Renal cortex interstitium (tissue), 11 donors: ENCODE data around the gene GRIN2A. TPM values are rescaled to one million over a fixed set of nuclear protein-coding genes. Genes with fewer than 3 reads are reported as not detected.

Source experiments
- DNase-seq, 11 donors: peaks; one replicate each; pipeline ENCODE4 v3.0.0-alpha.2; 2013; ENCODE audit warnings: low read depth in 9 of 11, low spot score in 4 of 11; ENCODE audit errors: extremely low read depth in 1 of 11
- polyA plus RNA-seq, 3 donors: library from polyadenylated mRNA; unstranded; fragments of 120-200 nt; gene quantifications; one replicate each; pipeline ENCODE4 v1.2.1, GENCODE V29; 2013; ENCODE audit not compliant: insufficient read length in 3 of 3

Gene GRIN2A
- polyA plus RNA-seq, 3 donors = 5.8 to 6.6 (median 6.5) TPM

DNA sequence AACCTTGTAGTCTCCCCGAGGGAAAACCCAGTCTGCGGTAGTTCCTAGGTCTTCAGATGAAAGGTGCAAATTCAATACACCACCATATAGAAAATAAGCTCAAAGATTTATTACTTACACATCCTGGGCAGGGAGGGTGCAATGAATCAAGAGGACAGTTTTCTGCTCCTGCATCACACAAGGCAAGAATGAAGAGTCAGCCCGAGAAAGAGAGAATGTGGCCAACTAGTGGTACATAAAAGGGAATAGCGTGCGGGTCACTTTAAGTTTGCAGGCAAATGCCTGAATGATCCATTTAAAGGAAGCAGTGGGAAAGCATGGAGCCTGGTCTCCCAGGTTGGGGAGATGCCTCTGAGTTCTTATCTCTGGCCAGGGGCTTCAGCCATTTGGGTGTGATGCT is 403.4 kb downstream of the GRIN2A start:
- no peak for DNase-seq

DNA sequence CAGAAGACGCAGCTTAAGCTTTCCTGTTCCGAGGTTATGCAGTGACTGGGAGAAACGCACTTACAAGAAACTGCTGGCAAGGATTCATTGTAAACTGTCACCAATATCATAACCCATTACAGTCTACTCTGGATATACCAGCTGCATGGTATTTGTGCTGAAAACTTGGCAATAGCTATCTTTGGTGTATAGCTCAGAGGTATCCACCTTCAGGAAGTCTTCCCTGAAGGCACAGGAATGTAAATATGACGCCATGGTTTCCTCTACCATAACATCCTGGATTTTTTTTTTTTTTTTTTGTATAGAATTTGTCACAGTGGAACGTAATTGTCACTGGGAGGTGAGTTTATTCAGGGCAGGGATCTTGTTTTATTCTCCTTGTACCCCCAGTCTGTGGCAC is 406.2 kb downstream of the GRIN2A start:
- no peak for DNase-seq

GRCh38 chr16:9773289-9773688 is 408.9 kb downstream of the GRIN2A start:
- DNase-seq = no peak

GRCh38 chr16:9772526-9773225 is 409.6 kb downstream of the GRIN2A start:
- DNase-seq = no peak

DNA sequence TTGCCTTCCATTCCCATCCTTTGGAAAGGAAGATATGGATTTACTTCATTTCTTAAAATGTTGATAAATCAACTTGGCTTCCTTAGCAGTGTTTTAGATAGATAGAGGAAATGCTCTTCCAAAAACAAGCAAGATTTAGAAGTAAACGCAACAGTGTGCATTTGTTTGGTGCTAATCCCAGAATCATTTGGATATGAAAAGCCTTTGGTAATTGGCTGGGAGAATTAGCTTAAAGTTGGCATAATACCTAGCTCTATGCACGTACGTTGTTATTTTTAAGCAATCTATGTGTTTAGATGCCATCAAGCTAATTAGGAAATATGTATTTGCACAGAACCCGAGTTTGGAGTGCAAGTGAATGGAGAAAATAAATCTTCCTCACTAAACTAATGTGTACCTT is 415.3 kb downstream of the GRIN2A start:
- no peak for DNase-seq

DNA sequence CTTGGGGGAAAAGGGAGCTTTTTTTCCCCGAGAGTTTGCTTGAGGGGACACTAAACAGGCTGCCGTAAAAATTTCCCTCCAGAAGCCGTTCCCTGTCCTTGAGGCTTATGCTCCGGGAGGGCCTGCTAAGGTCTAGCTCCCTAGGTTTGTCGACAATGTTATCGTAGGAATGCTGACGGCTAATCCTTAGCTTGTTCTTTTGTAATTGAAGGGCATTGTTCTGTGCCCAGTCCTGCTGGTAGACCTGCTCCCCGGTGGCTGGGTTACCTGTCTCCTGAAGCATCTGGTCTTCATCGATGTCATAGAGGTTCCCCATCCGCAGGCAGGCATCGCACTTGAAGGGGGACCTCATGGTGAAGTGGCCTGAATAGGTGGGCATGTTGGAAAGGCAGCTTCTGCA is 418.7 kb downstream of the GRIN2A start:
- no peak for DNase-seq

DNA sequence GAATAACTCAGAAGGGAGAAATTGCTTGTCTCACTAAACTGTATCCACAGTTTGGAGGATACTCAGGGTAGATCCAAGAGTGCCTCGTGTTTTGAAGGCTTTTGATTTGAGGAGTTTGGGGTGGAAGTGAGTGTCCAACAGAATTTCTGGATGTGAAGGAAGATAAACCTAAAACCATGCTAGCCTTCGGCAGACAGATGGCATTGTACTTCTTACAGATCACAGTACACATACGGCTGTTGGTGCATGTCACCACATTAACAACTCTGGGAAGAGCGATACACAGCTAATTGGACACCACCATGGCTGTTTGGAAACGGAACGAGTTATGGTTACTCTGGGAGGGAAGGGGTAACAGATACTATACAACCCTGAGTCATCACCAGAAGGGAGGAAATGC is 420.4 kb downstream of the GRIN2A start:
- DNase-seq = no peak

- no peak for DNase-seq
Measured at GRCh38 chr16:9757687-9758086, 424.5 kb downstream of the GRIN2A start.

DNA sequence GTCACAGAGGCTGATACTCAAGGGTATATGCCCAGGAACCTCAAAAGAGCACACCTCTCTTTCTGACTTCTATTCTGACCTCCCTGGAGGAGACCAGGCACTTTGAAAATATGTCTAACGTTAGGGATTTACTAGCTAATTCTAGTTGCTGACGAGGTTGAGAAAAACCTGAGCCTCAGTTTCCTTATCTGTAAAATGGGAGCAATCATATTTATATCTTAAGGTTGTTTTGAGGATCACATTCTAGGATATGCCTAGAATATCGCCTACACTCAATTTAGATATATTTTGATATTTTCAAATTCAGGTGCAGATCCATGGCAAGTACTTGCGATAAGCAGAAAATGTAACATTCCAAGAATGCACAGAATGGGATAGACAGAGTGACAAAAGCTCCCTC is 425.8 kb downstream of the GRIN2A start:
- no peak for DNase-seq

DNA sequence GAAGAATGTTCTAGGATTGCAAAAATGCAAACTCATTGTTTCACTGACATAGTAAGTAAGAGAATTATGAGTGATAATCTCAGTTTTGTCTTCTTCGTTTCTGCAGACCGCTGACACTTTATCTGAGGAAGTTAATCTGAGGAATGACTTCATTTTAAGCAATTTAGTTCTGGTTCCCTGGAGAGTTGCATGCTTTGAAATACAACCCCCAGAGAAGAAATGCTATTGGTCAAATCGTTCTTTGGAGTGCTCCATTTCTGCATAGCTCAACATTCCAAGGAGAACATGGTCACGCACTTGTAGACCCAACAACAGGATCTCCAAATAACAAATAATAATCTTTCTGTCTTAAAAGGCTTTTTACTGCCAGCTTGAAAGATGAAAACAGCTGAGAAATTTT is 427.1 kb downstream of the GRIN2A start:
- DNase-seq = peak in 5 of 11 donors; percentile 12 to 45 (median 24)

GRCh38 chr16:9741776-9742175 is 440.5 kb downstream of the GRIN2A start:
- no peak for DNase-seq

- no peak for DNase-seq
Measured at GRCh38 chr16:9739301-9739700, 442.9 kb downstream of the GRIN2A start.

DNA sequence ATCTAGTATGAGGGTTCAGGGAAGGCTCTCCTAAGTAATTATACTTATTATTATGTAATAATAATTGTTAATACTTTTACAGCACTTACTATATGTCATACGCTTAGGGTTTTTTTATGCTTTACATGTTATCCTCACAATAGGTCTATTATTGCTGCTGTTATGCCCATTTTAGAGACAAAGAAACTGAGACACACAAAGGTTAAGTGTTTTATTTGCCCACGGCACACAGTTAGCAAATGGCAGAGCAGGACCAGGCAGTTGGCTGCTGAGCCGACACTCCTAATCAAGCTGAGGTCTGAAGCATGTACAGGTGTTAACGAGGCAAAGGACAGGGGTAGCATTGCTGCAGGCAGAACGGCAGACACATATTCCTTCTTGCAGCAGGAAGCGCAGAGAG is 443.5 kb downstream of the GRIN2A start:
- no peak for DNase-seq

DNA sequence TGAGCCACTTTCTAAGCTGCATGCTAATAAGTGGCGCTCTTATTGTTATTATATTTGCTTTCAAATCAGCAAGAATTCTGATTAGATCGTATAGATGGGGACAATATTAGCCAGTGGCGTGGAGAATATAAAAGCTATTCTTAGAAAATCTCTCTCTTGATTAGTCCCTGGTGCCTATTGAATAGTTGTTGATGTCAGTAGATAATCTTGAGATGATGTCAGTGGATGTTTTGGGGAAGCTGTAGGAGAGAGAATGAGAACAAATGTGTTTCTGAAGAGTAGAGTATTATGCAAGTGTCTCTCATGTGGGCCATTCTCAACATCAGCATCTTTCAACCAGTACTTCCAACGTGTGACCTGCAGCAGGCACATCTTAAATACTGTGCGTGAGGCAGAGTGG is 445.7 kb downstream of the GRIN2A start:
- DNase-seq = no peak

GRCh38 chr16:9723136-9723535 is 459.1 kb downstream of the GRIN2A start:
- DNase-seq = no peak

- no peak for DNase-seq
Measured at GRCh38 chr16:9713907-9714306, 468.3 kb downstream of the GRIN2A start.

DNA sequence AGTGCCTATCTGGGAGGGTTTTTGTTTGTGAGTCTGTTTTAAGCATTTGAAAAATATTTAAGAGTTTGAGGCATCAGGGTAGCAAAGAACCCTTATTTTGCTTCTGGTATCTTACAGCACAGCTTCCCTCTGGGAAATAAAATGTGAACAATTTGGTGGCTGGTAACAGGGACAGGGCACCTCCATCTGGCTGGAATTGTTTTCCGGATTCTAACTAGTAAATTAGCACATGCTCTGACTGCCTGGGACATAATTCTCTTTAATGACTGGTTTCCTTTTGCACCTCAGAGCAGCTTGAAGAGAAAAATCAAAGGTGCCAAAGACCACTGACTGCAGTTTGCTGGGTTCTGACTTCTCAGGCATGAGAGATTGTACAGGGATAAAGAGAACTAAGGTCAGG is 469.1 kb downstream of the GRIN2A start:
- peak in 1 of 11 donors; percentile 6 for DNase-seq

DNA sequence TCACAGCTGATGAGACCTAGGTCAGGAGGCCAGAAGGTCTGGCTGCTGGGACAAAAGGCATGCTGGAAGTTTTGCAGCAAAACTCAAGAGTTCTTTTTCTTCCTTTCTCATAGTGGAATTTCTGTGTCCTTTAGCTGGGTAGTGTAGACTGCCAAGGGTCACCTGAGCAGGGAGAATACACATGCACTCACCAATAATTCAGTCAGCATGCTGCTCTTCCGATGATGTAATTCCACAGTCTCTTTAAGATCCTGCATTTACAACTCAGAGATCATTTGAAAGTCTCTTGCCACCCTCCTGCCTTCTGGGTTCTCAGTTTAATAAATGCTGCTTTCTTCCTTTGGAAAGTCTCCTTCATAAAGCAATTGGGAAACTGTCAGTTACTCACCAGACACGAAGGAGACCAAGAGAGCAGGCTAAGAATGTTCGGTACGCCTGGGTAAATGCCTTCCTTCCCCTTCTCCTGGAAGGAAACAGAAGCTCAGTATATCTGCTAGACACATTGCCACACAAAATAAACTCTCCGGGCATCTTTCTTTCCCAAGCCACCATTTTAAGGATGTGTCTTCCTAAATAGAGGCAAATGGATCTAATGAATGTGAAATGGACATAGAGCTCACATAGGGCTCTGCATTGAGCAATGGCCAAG is 473.1 kb downstream of the GRIN2A start:
- no peak for DNase-seq

GRCh38 chr16:9706217-9706836 is 475.9 kb downstream of the GRIN2A start:
- DNase-seq = no peak

- DNase-seq = no peak
Measured at GRCh38 chr16:9703731-9704130, 478.5 kb downstream of the GRIN2A start.
